Loucy (cell line): ENCODE data around the gene SELENOP.

Experiments
- EZH2phosphoT487 ChIP-seq: fragments of 200-600 bp; IDR thresholded peaks from 2 replicates; pipeline ENCODE4 v1.6.1; 2018; ENCODE audit warnings: antibody characterized with exemption, mild to moderate bottlenecking, moderate library complexity, borderline replicate concordance
- TF ChIP-seq, protein P1 (sequence below): fragments of 200-600 bp; sonication (generic); conservative IDR thresholded peaks from 2 replicates; pipeline ENCODE4 v1.5.1; 2014; ENCODE audit warnings: mild to moderate bottlenecking, antibody characterized with exemption, low read length

GRCh38 chr5:42839196-42839595 lies 27.5 kb upstream of the SELENOP start:
- TF ChIP-seq, protein P1, sequence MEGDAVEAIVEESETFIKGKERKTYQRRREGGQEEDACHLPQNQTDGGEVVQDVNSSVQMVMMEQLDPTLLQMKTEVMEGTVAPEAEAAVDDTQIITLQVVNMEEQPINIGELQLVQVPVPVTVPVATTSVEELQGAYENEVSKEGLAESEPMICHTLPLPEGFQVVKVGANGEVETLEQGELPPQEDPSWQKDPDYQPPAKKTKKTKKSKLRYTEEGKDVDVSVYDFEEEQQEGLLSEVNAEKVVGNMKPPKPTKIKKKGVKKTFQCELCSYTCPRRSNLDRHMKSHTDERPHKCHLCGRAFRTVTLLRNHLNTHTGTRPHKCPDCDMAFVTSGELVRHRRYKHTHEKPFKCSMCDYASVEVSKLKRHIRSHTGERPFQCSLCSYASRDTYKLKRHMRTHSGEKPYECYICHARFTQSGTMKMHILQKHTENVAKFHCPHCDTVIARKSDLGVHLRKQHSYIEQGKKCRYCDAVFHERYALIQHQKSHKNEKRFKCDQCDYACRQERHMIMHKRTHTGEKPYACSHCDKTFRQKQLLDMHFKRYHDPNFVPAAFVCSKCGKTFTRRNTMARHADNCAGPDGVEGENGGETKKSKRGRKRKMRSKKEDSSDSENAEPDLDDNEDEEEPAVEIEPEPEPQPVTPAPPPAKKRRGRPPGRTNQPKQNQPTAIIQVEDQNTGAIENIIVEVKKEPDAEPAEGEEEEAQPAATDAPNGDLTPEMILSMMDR = no peak
- no peak for TF ChIP-seq EZH2phosphoT487
